ENCODE results near the gene RAI2. TPM values are rescaled to one million over a fixed set of nuclear protein-coding genes. Genes with fewer than 3 reads are reported as not detected.

RAI2 gene
- total and polyA plus RNA-seq, 2 experiments from 2014 or later: 0.83 to 0.99 TPM

- TF ChIP-seq ZNF462 (CRISPR knock-in tag; IDR thresholded peaks at IDR 0.05) (no peak), EZH2 (IDR thresholded peaks at IDR 0.05; ENCODE audit: low read depth, unreplicated experiment) (no peak), ETS1 (IDR thresholded peaks at IDR 0.05) (no peak)
These were observed 62.2 kb downstream of the RAI2 start (continued) for GRCh38 chrX:17798921-17799320.

GRCh38 chrX:17792826-17793225, 68.3 kb downstream of the RAI2 start:
- Mint-ChIP-seq H3K9me3 (peaks cover 3% of the 10 kb centered on the region; the same call in 2 of the 3 replicates), H3K27ac (no peak overlapping the region), H3K36me3 (ENCODE audit: low read depth) (peaks cover 3% of the 10 kb centered on the region; the same call in 1 of the 3 replicates), H3K4me3 (no peak overlapping the region), H3K27me3 (ENCODE audit: insufficient read depth, low read depth, poor library complexity) (peaks cover 16% of the 10 kb centered on the region), H3K4me1 (peaks cover 12% of the 10 kb centered on the region)
- Histone ChIP-seq H3K4me3 (no peak overlapping the region), H3K27ac (ENCODE audit: low read depth) (no peak overlapping the region), H4K20me1 (replicated peaks; ENCODE audit: insufficient read depth) (no peaks in the 10 kb centered on the region), H3K9me2 (ENCODE audit: insufficient read depth) (no peaks in the 10 kb centered on the region), H3K36me3 (ENCODE audit: insufficient read depth) (no peaks in the 10 kb centered on the region), H3K27me3 (ENCODE audit: insufficient read depth) (no peaks in the 10 kb centered on the region), H3F3A (replicated peaks; ENCODE audit: low read depth) (no peaks in the 10 kb centered on the region), H3K4me1 (ENCODE audit: insufficient read depth) (no peaks in the 10 kb centered on the region), H3K4me2 (no peak overlapping the region), H2AFZ (no peak overlapping the region), H3K79me2 (replicated peaks; ENCODE audit: insufficient read depth) (no peaks in the 10 kb centered on the region)
- DNase-seq (ENCODE audit: low spot score) (no peak), ATAC-seq (no peak)
- TF ChIP-seq POLR2AphosphoS5 (IDR thresholded peaks at IDR 0.05; ENCODE audit: low read depth) (no peak), ZNF114 (CRISPR knock-in tag; IDR thresholded peaks at IDR 0.05) (no peak), REST (IDR thresholded peaks at IDR 0.05; ENCODE audit: unreplicated experiment) (no peak), CREB1 (CRISPR knock-in tag; IDR thresholded peaks at IDR 0.05; ENCODE audit: low read depth) (no peak), STAT1 (IDR thresholded peaks at IDR 0.05; ENCODE audit: unreplicated experiment) (no peak), ZNF331 (CRISPR knock-in tag; IDR thresholded peaks at IDR 0.05; ENCODE audit: low read depth) (no peak), ETS1 (IDR thresholded peaks at IDR 0.05) (no peak), EZH2phosphoT487 (IDR thresholded peaks at IDR 0.05; ENCODE audit: unreplicated experiment) (no peak), CTCF (conservative IDR thresholded peaks at IDR 0.05; ENCODE audit: low read depth in 2 of 2) (no peak), NANOG (IDR thresholded peaks at IDR 0.05; ENCODE audit: borderline replicate concordance) (no peak)
